Measurements from ENCODE around the gene TH.

The TH gene

GRCh38 chr11:2217211-2218030 is 45.8 kb upstream of the TH start:
- no peaks in the 10 kb centered on the region for H3K36me3 ChIP-seq
- no peaks in the 10 kb centered on the region for H3K4me1 ChIP-seq
- TF ChIP-seq CTCF (IDR thresholded peaks at IDR 0.05): no peak
- DNase-seq: no peak
- no peak overlapping the region for H3K4me3 ChIP-seq
- H3K27me3 ChIP-seq: peaks cover 0 to 41% of the 10 kb centered on the region in 2 donors
- no peaks in the 10 kb centered on the region for H3K9me3 ChIP-seq
- intact Hi-C loops (cut with DNase I; ENCODE audit: low total_unique reads): no loop called here
- H3K27ac ChIP-seq: no peak overlapping the region

GRCh38 chr11:2216400-2217064 is 44.9 kb upstream of the TH start:
- no peaks in the 10 kb centered on the region for H3K4me1 ChIP-seq
- H3K4me3 ChIP-seq: no peak overlapping the region
- H3K27ac ChIP-seq: no peak overlapping the region
- H3K36me3 ChIP-seq: no peaks in the 10 kb centered on the region
- peaks cover 0 to 41% of the 10 kb centered on the region in 2 donors for H3K27me3 ChIP-seq
- no peaks in the 10 kb centered on the region for H3K9me3 ChIP-seq
- no peak for DNase-seq
- intact Hi-C loops (cut with DNase I; ENCODE audit: low total_unique reads): no loop called here
- no peak for TF ChIP-seq CTCF (IDR thresholded peaks at IDR 0.05)

GRCh38 chr11:2215561-2216399 is 44.2 kb upstream of the TH start:
- Histone ChIP-seq H3K27me3 (peaks cover 0 to 41% of the 10 kb centered on the region in 2 donors), H3K4me1 (peaks cover 0 to 7% (median 0%) of the 10 kb centered on the region in 4 donors), H3K4me3 (no peak overlapping the region), H3K36me3 (no peaks in the 10 kb centered on the region), H3K9me3 (no peaks in the 10 kb centered on the region), H3K27ac (no peak overlapping the region)
- no peak for TF ChIP-seq CTCF (IDR thresholded peaks at IDR 0.05)
- peak in 1 of 2 donors; percentile 65 for DNase-seq
- intact Hi-C loops (cut with DNase I; ENCODE audit: low total_unique reads): no loop called here

- no peaks in the 10 kb centered on the region for H3K9me3 ChIP-seq
- no peak for TF ChIP-seq CTCF (IDR thresholded peaks at IDR 0.05)
- DNase-seq: no peak
- peaks cover 0 to 43% of the 10 kb centered on the region in 2 donors for H3K27me3 ChIP-seq
- peaks cover 0 to 9% (median 0%) of the 10 kb centered on the region in 4 donors for H3K4me1 ChIP-seq
- no peak overlapping the region for H3K4me3 ChIP-seq
- H3K36me3 ChIP-seq: no peaks in the 10 kb centered on the region
- intact Hi-C loops (cut with DNase I; ENCODE audit: low total_unique reads): no loop called here
- H3K27ac ChIP-seq: no peak overlapping the region
Observed at GRCh38 chr11:2215230-2215560, 43.6 kb upstream of the TH start.

GRCh38 chr11:2214527-2215229 is 43.1 kb upstream of the TH start:
- TF ChIP-seq CTCF (IDR thresholded peaks at IDR 0.05): no peak
- H3K27me3 ChIP-seq: peaks cover 0 to 48% of the 10 kb centered on the region in 2 donors
- H3K4me3 ChIP-seq: no peak overlapping the region
- DNase-seq: no peak
- no peak overlapping the region for H3K27ac ChIP-seq
- intact Hi-C loops (cut with DNase I; ENCODE audit: low total_unique reads): no loop called here
- peaks cover 0 to 9% (median 0%) of the 10 kb centered on the region in 4 donors for H3K4me1 ChIP-seq
- no peaks in the 10 kb centered on the region for H3K9me3 ChIP-seq
- no peaks in the 10 kb centered on the region for H3K36me3 ChIP-seq
